K562 (cell line): ENCODE data around the gene IER3IP1. TPM values are rescaled to one million over a fixed set of nuclear protein-coding genes. Genes with fewer than 3 reads are reported as not detected.
A peak's percentile ranks its signal among the peaks of the same experiment; 100 is the strongest.

Source experiments
- JUN ChIP-seq, 2 experiments: sonication (generic) in 1 of 2; formaldehyde crosslinking in 1 of 2; IDR thresholded peaks; 2 replicates each; pipeline versions ENCODE4 v1.6.1 to v1.8.0; 2012 to 2022; ENCODE audit warnings: borderline replicate concordance in 2 of 2, mild to moderate bottlenecking in 2 of 2, improper control_type of control experiment in 1 of 2, low read depth in 1 of 2, low read length in 1 of 2, missing genetic modification reagents in 1 of 2
- JUND ChIP-seq, 2 experiments: IDR thresholded peaks; 2 replicates in 1 of 2; 3 replicates in 1 of 2; pipeline ENCODE4 v1.6.1; 2011; ENCODE audit warnings: borderline replicate concordance in 2 of 2, low read depth in 2 of 2, low read length in 2 of 2, improper control_type of control experiment in 1 of 2, missing biosample characterization in 1 of 2, missing genetic modification characterization in 1 of 2, missing genetic modification reagents in 1 of 2
- RAD21 ChIP-seq, 2 experiments: fragments of 250-450 bp in 1 of 2; fragments of 450-650 bp in 1 of 2; sonication (Bioruptor Pico) in 1 of 2; formaldehyde crosslinking in 1 of 2; IDR thresholded peaks in 1 of 2; conservative IDR thresholded peaks in 1 of 2; 2 replicates each; pipeline versions ENCODE4 v1.4.0 to v1.8.0; 2020 to 2022; ENCODE audit warnings: mild to moderate bottlenecking in 2 of 2, moderate library complexity in 1 of 2
- polyA plus RNA-seq, 8 experiments: library from polyadenylated mRNA; depleted of rRNA in 4 of 8; stranded (reverse) in 5 of 8; unstranded in 3 of 8; fragments of >200 nt; fragmentation: Nextera tagmentation in 2 of 8; fragmentation: Illumina TruSeq in 1 of 8; extraction: Ambion mirVana in 2 of 8; extraction: Trizol in 1 of 8; gene quantifications; 2 replicates each; pipeline versions ENCODE4 v1.2.1 to v1.2.3, GENCODE V29; 2011 to 2014; ENCODE audit warnings: inconsistent platforms in 1 of 8, missing spikeins in 1 of 8
- total RNA-seq, 7 experiments: library from RNA; depleted of rRNA in 6 of 7; stranded (reverse); fragments of >200 nt in 6 of 7; fragmentation: Illumina TruSeq in 2 of 7; extraction: Trizol in 2 of 7; gene quantifications; 2 replicates each; pipeline versions ENCODE4 v1.2.1 to v1.2.3, GENCODE V29; 2011 to 2021; ENCODE audit warnings: low replicate concordance in 1 of 7
- TF ChIP-seq, protein P1 (sequence below), 2 experiments: fragments of 450-650 bp; formaldehyde crosslinking in 1 of 2; IDR thresholded peaks; 2 replicates each; pipeline versions ENCODE4 v1.4.0 to v1.6.1; 2014 to 2020; ENCODE audit warnings: mild to moderate bottlenecking in 2 of 2, borderline replicate concordance in 1 of 2, low read depth in 1 of 2

IER3IP1 gene
- total and polyA plus RNA-seq, 9 of the 15 experiments (the other 6 are each of a cell fraction or from before 2014, with no cell fraction given), result 9.0 to 38.2 (median 19.9) TPM

DNA sequence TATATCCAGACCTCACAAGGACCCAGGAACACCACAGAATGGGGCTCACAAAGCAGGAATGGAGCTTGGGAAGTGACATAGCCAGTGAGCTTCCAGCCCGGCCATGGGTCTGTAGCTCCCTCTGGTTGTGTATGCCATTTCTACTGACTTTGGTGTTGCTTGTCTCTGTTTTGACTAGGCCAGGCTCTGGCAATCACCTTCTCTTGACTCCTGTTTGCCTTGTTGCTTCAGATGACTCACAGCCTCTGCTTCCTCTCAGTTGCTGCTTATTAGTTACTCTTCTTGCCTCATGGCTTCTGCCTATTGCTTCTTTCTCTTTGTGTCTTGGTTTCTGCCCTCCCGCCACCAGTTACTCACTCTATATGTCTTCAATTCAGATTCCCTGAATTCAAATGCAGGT, 15.8 kb upstream of the IER3IP1 start (continued):
- TF ChIP-seq, protein P1, sequence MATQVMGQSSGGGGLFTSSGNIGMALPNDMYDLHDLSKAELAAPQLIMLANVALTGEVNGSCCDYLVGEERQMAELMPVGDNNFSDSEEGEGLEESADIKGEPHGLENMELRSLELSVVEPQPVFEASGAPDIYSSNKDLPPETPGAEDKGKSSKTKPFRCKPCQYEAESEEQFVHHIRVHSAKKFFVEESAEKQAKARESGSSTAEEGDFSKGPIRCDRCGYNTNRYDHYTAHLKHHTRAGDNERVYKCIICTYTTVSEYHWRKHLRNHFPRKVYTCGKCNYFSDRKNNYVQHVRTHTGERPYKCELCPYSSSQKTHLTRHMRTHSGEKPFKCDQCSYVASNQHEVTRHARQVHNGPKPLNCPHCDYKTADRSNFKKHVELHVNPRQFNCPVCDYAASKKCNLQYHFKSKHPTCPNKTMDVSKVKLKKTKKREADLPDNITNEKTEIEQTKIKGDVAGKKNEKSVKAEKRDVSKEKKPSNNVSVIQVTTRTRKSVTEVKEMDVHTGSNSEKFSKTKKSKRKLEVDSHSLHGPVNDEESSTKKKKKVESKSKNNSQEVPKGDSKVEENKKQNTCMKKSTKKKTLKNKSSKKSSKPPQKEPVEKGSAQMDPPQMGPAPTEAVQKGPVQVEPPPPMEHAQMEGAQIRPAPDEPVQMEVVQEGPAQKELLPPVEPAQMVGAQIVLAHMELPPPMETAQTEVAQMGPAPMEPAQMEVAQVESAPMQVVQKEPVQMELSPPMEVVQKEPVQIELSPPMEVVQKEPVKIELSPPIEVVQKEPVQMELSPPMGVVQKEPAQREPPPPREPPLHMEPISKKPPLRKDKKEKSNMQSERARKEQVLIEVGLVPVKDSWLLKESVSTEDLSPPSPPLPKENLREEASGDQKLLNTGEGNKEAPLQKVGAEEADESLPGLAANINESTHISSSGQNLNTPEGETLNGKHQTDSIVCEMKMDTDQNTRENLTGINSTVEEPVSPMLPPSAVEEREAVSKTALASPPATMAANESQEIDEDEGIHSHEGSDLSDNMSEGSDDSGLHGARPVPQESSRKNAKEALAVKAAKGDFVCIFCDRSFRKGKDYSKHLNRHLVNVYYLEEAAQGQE (IDR thresholded peaks at IDR 0.05; ENCODE audit: borderline replicate concordance), result peak; percentile 42; the same call in 1 of the 2 replicates
- TF ChIP-seq, protein P1 (CRISPR knock-in tag; IDR thresholded peaks at IDR 0.05; ENCODE audit: low read depth), result no peak
- TF ChIP-seq RAD21 (CRISPR knock-in tag; conservative IDR thresholded peaks at IDR 0.05 in 1 of 2, IDR thresholded peaks at IDR 0.05 in 1 of 2), result peak in 1 of 2 experiments; percentile 48; a peak in 2 of 4 replicates
- 0 out of 2 replicates have a peak, but pooled peaks have one; percentile 19 for TF ChIP-seq JUN (IDR thresholded peaks at IDR 0.05; ENCODE audit: borderline replicate concordance, low read depth, low read length)
- no peak for TF ChIP-seq JUN (CRISPR knock-in tag; IDR thresholded peaks at IDR 0.05; ENCODE audit: borderline replicate concordance)
- TF ChIP-seq JUND (IDR thresholded peaks at IDR 0.05; ENCODE audit: borderline replicate concordance, low read depth, low read length), result 0 out of 2 replicates have a peak, but pooled peaks have one; percentile 34
- TF ChIP-seq JUND (tag; IDR thresholded peaks at IDR 0.05; ENCODE audit: borderline replicate concordance, low read depth, low read length), result no peak
